ENCODE data around the gene KCNN4.

Gene KCNN4

DNA sequence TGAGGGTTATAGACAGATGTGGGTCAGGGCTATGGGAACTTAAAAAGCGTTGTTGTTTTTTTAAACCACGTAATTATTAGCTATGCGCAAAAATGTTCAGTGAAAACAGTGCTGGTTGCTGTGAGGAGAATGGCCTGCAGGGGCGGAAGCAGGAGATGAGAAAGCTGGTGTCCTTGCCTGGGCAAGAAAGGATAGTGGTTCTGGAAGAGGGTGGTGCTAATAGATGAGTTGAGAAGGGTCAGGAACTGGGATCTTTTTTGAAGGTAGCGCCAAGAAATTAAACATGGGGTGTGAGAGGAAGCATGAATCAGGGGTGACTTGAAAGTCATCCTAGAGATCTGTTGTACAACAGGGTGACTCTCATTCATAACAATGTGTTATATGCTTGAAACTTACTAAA lies 21.3 kb downstream of the KCNN4 start:
- no peak overlapping the region for H3K27ac ChIP-seq
- TF ChIP-seq, protein P1, sequence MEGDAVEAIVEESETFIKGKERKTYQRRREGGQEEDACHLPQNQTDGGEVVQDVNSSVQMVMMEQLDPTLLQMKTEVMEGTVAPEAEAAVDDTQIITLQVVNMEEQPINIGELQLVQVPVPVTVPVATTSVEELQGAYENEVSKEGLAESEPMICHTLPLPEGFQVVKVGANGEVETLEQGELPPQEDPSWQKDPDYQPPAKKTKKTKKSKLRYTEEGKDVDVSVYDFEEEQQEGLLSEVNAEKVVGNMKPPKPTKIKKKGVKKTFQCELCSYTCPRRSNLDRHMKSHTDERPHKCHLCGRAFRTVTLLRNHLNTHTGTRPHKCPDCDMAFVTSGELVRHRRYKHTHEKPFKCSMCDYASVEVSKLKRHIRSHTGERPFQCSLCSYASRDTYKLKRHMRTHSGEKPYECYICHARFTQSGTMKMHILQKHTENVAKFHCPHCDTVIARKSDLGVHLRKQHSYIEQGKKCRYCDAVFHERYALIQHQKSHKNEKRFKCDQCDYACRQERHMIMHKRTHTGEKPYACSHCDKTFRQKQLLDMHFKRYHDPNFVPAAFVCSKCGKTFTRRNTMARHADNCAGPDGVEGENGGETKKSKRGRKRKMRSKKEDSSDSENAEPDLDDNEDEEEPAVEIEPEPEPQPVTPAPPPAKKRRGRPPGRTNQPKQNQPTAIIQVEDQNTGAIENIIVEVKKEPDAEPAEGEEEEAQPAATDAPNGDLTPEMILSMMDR (IDR thresholded peaks at IDR 0.05), result no peak
- no peak for TF ChIP-seq ZFX (IDR thresholded peaks at IDR 0.05; ENCODE audit: borderline replicate concordance)

GRCh38 chr19:43755256-43755801 lies 25.4 kb downstream of the KCNN4 start:
- TF ChIP-seq, protein P1 (IDR thresholded peaks at IDR 0.05), result no peak
- no peak for TF ChIP-seq ZFX (IDR thresholded peaks at IDR 0.05; ENCODE audit: borderline replicate concordance)

GRCh38 chr19:43754503-43755255 lies 26.1 kb downstream of the KCNN4 start, which contains the start of gene SMG9:
Gene SMG9, minus strand, starts transcription at chr19:43754962. Its CDS starts 4,221 bp downstream, at chr19:43750741.
- peak within 1 kb of the TSS; percentile 98 for H3K27ac ChIP-seq
- TF ChIP-seq ZFX (IDR thresholded peaks at IDR 0.05; ENCODE audit: borderline replicate concordance), result no peak
- TF ChIP-seq, protein P1 (IDR thresholded peaks at IDR 0.05), result no peak

More at GRCh38 chr19:43755256-43755801, 25.4 kb downstream of the KCNN4 start:
- peak overlapping the region; percentile 98 for H3K27ac ChIP-seq

GRCh38 chr19:43754253-43754502 lies 26.6 kb downstream of the KCNN4 start:
- H3K27ac ChIP-seq, result peak overlapping the region; percentile 98
- TF ChIP-seq ZFX (IDR thresholded peaks at IDR 0.05; ENCODE audit: borderline replicate concordance), result no peak
- TF ChIP-seq, protein P1 (IDR thresholded peaks at IDR 0.05), result no peak

GRCh38 chr19:43752287-43752875 lies 28.4 kb downstream of the KCNN4 start:
- no peak overlapping the region; the same call in 1 of the 2 replicates for H3K27ac ChIP-seq
- TF ChIP-seq, protein P1 (IDR thresholded peaks at IDR 0.05), result no peak
- no peak for TF ChIP-seq ZFX (IDR thresholded peaks at IDR 0.05; ENCODE audit: borderline replicate concordance)

- no peak overlapping the region for H3K27ac ChIP-seq
- no peak for TF ChIP-seq ZFX (IDR thresholded peaks at IDR 0.05; ENCODE audit: borderline replicate concordance)
Measured at GRCh38 chr19:43751466-43752220, 29.1 kb downstream of the KCNN4 start.

DNA sequence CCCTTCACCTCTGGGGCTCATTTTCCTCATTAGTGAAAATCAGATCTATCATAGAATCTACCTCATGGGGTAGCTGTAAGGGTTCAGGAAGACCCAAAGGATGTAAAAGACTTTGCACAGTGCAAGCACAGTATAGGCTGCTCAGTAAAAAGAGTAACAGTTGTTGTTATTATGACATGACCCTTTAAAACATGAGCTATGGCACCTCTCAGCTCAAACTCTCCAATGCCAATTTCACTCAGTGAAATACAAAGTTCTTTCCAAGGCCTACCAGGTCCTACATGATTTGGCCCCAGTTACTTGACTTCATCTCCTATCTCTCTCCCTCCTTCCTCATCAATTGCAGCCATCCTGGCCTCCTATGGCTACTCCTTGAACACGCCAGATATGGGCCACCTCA lies 30.9 kb downstream of the KCNN4 start:
- no peak overlapping the region for H3K27ac ChIP-seq
- TF ChIP-seq ZFX (IDR thresholded peaks at IDR 0.05; ENCODE audit: borderline replicate concordance), result no peak
- TF ChIP-seq, protein P1 (IDR thresholded peaks at IDR 0.05), result no peak

All from 22Rv1 (cell line).